ENCODE data around the gene NTM.
A peak's percentile ranks its signal among the peaks of the same experiment; 100 is the strongest.
"Not testable (repeated sequence)": the region's sequence is repeated elsewhere in the genome, so short reads cannot be mapped to it uniquely, and the experiment has no call there.

The NTM gene

DNA sequence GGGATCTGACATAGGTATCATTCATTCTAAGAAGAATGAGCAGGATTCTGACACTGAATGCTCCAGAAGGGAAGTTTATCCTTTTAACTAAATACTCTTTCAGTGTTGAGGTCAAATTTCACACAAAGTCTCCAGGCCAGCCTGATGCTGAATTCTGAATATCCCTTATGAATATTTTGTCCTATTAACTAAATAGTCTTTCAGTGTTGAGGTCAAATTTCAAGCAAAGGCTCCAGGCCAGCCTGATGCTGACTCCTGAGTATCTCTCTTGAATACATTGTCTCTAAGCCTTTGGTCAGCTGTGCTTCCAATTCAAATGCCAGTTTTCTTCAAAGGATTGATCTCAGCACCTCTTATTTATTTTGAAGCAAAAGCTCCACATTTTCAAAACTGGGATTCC, 676.8 kb downstream of the NTM start:
- DNase-seq (ENCODE audit: low read depth) = no peak

DNA sequence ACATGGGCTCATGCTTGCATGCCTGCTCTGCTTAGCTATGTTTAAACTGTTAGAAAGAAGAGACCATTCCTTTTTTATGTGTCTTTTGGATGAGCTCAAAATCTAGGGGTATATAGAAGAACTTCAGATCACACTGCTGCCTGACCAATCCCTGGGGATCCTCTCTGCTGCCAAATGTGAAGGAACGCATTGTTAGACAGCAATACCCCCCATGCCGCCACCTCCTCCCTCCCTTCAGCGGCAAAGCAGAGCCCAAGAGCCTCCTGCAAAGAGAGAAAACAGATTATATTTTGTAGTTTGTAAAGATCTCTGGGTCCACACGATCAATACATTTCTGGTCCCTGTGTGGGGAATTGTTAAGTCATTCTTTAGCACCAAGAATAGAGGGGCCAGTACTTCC, 677.6 kb downstream of the NTM start:
- no peak for DNase-seq (ENCODE audit: low read depth)

DNA sequence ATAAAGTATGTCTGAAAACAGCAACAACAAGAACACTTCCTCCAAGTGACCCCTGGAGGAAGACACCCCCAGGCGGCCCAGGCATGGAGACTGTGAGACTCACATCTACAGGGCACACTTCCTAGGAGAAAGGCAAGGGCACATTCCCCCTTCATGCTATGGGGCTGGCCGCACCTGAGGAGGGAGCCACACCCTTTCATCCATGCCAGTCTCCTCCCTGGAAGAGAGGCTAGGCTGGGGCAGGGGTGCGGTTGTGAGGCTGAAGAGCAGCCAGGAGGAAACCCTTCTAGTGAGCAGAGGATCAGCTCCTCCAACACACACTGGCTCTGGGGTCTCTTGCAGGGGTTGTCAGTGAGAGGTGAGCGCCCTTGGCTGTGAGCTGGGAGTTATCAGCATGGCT, 678.8 kb downstream of the NTM start:
- no peak for DNase-seq (ENCODE audit: low read depth)

DNA sequence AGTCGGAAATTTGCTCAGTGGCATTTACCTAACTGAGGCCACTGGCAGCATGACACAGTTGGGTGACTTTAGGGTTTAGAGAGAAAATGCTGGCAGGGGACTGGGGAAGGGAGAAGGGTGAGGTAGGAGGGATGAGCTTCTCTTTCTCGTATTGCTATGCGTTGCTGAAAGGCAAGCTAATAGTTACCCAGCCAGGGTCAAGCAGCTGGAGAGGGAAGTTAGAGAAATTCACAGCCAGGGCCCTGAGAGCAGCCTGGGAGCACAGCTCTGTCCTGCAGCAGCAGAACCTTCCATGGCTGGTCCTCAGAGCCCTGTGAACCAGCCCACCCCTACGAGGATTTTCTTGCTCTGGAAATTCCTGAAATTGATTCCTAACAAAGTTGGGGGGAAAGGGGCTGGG, 679.6 kb downstream of the NTM start:
- DNase-seq (ENCODE audit: low read depth) = no peak

DNA sequence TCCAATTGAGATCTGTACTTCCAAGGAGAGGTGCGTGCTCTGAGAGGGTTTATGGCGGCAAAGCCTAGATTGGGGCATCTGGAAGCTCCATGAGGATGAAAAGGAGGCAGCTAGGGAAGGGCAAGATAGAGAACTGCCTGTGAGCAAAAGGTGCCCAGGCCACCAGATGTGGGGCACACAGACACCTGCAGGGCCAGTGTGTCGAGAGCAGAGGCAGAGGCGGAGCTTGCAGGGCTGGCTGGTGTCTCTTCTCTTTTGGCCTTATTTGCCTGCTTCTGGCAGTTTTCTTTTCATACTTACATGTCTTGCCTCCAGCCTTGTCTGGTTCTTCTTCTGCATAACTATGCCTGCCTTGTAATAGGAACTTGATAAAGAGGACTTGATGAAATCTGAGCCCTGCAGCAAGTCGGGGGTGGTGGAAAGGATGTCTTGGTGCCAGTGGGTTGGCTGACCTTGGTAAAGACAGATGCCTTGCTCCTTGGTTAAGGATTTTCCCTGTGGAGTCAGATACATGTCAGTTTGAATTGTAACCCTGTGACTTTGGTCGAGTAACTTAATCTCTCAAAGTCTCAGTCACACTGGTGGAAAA, 680.3 kb downstream of the NTM start:
- no peak for DNase-seq (ENCODE audit: low read depth)

DNA sequence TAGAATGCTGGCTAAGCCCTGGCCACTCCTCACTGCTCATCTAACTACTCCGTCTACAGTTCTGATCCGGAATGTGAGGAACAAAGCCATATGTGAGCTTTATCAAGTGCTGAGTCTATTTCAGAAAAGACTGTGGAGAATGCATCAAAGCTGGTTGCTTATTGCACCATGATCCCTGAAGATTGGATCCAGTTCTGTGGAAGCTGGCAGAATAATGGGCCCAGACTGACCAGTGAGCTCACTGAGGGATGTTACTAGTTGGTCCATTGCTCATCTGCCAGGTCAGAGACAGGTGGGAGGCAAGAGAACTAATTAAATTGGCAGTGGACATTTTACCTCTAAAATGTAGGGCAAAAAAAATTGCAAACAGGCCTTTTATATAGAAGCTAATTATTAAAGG, 681.3 kb downstream of the NTM start:
- no peak for DNase-seq (ENCODE audit: low read depth)

DNA sequence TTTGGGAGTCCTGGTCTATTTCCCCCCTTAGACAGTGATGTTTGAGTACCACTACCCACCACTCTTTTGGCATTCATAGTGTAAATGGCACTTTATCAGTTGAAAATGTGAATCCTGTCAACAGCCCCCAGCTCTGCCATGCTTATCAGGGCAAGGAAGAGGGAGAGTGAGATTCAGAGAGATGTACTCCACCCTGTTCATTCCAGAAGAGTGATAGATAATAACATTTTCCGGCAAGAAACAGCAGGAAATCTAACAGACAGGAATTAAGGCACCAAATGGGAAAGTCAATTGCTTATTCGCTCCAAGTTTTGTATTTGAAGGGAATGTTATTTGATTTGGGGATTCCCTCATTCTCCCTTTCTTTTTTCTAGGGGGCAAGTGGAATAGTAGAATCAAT, 681.9 kb downstream of the NTM start:
- no peak for DNase-seq (ENCODE audit: low read depth)

DNA sequence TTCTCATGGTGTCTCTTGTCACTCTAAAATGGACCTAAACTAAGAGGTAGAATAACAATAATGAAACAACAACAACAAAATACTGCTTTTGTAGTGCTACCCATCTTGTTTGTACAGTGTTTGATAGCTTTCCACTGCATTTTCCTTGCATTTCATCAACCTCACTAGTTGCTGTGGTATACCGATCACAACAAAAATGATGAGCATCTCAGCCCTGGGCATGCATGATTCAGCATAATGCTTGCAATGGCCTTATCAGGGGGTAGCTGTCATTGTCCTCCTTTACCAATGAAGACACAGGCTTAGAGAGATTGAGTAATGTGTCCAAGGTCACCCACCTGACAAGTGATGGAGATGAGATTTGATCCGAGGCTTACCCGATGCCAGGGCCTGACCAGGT, 682.5 kb downstream of the NTM start:
- no peak for DNase-seq (ENCODE audit: low read depth)

DNA sequence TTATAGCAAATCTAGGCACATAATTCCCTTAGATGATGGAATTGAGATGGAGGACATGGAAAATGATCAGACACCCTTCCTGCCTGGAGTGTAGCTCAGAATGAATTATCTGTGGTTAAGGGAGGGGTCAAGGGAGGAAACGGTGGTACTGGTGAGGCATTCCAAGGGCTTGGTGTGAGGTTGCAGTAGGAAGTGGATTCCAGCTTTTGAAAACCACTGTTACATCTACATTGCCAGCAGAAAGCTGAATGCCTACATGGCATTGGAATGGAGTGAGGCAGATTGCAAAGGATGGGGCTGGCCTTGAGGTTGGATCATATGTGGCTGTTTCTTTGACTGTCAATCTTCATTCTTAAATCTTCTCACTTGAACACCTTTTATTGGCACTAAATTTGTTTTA, 684.4 kb downstream of the NTM start:
- DNase-seq (ENCODE audit: low read depth) = no peak

DNA sequence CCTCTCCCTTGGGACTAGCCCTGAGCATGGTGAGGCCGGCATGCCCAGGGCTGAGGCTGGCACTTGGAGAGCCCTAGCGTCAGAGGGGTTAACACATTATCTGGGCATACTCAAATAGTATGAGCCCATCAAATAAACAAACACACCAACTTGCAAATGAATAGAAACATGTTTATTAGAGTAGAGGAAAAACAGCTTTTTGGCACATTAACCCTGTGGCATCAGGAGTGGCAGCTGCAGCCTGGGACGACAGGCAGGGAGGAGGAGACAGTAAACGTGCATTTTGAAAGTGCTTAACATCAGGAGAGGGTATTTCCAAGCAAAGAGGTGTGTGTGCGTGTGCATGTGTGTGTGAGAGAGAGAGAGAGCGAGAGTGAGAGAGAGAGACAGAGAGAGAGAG, 684.9 kb downstream of the NTM start:
- DNase-seq (ENCODE audit: low read depth) = no peak

DNA sequence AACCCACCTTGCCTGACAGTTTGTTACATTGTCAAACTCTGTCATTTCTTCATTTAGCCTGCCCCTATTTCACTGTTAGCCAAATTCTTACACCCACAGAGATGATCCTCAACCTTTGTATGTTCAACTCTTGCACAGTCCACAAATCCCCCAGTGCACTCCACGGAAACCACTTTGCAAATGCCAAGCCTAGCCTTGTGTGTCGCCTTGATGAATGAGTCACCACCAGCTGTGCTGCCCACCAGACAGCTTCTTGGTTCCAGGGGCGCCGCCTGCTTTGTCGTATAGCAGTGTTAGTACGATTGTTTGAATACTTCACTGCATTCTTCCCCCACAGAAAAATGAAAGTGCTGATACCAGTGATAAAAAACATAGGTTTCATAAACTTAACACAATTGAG, 686.3 kb downstream of the NTM start:
- DNase-seq (ENCODE audit: low read depth) = no peak

DNA sequence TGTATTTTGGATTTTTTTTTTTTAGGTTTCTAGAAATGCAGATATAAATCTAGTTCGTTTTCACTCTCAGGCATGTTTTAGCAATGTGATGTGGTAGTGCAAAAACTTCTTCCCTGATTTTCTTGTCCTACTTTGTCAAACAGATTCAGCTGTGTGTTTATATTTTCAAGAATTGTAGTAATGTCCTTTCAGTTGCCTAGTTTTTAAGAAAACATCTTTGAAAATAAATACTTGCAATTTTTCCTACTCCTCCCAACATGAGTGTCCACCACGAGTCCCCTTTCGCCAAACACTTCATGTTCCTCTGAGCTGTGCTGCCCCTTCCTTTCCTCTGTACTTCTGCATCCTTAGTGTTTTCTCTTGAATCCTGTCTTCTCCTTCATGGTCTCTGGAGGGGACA, 686.9 kb downstream of the NTM start:
- no peak for DNase-seq (ENCODE audit: low read depth)

DNA sequence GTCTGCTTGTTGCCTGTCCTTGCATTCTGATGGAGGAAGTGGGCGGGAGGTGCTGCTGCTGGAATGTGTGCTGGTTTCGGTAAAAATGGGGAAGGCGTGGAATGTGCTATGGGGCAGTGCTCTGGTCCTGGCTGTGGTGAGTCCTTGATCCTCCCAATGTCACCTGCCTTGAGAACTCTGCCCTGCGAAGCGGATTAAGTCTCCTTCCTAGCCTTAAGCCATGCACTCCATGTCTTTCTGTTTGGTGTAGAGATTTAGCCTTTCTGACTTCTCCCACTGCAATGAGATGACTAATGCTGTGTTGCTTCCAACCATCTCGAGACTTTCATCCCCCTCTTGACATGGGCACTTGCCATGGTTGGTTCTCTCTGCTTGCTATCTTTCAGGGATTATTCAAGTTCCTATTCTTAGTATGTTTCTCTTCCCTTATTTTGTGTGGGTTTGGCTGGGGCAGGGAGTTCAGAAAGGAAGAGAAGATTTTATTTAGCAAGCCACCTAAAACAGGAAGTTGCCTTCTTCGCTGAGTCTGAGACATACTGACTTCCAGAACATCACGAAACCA, 687.9 kb downstream of the NTM start:
- no peak for DNase-seq (ENCODE audit: low read depth)

DNA sequence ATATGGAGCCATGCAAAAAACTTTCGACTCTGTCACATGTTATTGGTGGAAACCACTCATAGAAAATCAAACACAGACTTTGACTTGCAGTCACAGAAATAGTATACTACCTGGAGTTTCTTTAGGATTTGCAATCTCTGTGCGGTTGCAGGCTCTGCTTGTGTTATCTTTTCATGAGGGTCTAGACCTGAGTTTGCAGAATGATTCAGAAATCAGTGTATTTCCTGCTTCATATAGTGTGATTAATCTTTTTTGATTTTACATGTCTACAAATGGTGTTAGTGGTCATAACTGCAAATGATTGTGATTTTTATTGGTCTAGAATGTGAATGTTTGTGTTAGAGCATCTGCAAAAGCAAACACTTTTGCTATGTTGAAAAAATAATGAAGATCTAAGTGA, 690.2 kb downstream of the NTM start:
- DNase-seq (ENCODE audit: low read depth) = no peak

DNA sequence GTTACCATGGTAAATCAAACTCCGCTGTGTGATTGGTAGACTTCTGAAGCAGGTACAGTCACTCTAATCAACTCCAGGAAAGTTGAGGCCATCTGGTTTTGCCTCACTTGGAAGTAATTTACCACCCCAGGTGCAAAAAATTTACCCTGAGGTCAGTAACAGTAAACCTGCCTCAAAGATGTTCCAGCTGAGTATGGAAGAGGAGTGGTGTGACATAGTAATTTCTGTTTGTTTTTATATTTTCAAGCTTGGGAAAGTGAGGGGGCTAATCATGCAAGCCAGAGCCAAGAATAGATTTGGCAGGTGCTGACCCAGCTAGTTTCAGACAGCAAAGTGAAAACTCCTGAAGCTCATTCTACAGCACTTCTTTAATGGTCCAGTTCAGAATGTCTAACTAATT, 691.6 kb downstream of the NTM start:
- DNase-seq (ENCODE audit: low read depth) = no peak

DNA sequence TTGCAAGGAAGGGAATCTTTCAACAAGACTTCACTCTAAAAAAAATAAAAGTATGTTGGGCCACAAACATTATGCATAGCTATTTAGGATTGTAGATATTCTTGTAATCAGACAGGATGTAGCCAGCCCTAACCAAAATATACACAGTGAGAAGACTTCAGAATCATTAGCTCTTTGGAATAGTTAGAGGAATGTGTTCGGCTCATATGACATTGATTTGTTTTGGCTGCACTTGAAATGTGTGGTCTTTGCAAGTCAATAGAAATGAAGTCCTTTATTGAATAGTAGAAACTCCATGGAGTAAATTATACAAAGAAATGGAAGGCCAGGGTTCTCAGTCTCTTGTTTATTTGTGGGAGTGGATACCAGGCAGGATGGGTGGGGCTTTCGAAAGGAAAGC, 692.1 kb downstream of the NTM start:
- DNase-seq (ENCODE audit: low read depth) = no peak

DNA sequence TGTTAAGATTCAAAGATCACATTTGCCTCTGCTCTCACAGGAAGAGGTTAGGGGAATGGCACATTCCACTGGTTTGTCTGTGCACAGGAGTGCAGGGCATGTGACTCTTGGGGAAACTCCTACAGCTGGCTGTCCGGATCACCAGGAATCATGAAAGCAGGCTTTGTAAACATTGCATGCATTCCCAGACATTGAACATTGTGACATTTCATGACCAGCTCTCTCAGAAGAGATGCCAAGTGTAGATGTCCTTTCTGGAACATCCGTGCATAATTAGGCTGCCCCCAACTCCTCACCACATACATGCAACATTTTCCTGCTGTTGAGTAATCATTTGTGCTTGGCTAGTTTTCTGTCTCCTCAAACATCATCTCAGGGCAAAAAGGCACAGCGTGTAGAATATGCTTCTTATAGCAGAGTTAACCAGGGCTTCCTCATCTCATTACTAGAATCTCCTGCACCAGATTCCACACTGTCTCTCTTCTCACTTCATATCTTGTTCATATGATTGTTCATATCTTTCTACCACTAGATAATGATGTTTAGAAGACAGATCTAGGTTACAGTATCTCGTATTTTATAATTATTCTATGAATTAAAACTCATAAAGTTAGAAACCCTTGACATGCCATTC, 694.7 kb downstream of the NTM start:
- DNase-seq (ENCODE audit: low read depth) = peak; percentile 79

DNA sequence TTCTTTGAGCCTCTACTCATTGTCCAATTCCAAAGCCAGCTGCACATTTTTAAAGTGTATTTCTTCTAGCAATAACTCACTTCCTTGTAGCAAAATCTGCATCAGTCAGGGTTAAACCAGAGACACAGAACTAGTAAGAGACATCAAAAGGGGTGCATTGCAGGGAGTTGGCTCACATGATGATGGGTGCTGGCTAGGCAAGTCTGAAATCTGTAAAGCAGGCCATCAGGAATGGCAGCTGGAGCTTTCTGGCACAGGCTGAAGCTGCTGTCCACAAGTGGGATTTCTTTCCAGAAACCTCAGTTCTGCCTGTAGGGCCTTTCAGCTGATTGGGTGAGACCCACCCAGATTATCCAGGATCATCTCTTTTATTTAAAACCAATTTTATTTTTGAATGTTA, 698.1 kb downstream of the NTM start:
- DNase-seq (ENCODE audit: low read depth) = no peak

DNA sequence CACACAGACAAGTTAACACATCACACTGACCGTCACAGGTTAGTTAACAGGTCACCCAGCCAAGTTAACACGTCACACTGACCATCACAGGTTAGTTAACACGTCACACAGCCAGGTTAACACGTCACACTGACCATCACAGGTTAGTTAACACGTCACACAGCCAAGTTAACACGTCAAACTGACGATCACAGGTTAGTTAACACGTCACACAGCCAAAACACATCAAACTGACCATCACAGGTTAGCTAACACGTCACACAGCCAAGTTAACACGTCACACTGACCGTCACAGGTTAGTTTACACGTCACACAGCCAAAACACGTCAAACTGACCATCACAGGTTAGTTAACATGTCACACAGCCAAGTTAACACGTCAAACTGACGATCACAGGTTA, 699.2 kb downstream of the NTM start:
- not testable (repeated sequence) for DNase-seq (ENCODE audit: low read depth)

DNA sequence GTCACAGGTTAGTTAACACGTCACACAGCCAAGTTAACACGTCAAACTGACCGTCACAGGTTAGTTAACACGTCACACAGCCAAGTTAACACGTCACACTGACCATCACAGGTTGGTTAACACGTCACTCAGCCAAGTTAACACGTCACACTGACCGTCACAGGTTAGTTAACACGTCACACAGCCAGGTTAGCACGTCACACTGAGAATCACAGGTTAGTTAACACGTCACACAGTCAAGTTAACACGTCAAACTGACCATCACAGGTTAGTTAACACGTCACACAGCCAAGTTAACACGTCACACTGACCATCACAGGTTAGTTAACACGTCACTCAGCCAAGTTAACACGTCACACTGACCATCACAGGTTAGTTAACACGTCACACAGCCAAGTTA, 700.5 kb downstream of the NTM start:
- not testable (repeated sequence) for DNase-seq (ENCODE audit: low read depth)

DNA sequence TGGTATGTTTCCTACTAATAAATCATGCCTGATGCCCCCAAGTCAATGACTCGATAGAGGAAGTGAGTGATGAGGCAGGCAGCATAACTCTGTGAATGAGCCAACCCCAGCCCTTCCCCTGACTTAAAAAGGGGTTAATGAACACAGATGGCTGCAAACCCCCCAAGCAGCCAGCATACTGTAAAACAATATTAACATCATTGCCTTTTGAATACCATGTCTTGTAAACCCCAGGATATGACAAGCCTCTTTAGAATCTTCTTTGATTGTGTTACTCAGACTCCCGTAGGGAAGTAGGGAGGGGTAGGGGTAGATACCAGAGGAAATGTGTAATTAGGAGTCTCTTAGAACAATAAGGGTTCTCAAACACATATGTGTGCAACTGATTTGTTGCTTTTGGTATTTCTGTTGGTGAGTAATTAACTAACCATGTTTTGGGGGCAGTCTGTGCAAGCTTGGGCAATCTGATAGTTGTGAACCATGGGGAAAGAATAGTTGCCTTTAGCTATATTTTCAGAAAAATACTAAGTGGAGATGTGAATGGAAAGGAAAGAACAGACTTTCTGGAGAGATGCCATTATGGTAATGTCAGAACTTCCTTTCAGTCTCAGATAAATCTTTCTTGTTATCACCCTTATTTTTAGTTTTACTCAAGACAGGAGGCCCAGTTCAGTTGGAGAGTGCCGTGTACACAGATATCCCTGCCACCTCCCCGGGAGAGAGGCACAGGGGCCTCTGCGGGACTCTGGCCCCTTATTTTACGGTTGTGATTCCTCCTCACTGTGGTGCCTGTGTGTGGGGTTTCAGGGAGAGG, 701.8 kb downstream of the NTM start:
- DNase-seq (ENCODE audit: low read depth) = peak; percentile 69

DNA sequence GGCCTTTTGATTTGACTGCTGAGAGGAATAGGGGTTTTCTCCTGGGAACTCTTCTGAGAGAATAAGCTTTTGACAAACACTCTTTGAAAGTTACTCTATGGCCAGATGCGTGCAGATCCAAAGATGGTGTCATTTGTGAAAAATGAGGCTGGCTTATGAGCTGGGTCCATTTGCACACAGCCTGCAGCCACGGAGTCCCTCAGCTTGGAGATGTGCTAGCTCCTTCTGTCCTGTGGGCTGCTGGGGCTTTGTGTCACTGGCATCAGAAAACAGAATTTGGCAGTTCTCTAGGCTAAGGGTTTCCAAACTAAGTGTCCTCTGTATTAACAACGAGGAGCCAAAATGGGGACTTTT, 702.4 kb downstream of the NTM start:
- DNase-seq (ENCODE audit: low read depth) = no peak

DNA sequence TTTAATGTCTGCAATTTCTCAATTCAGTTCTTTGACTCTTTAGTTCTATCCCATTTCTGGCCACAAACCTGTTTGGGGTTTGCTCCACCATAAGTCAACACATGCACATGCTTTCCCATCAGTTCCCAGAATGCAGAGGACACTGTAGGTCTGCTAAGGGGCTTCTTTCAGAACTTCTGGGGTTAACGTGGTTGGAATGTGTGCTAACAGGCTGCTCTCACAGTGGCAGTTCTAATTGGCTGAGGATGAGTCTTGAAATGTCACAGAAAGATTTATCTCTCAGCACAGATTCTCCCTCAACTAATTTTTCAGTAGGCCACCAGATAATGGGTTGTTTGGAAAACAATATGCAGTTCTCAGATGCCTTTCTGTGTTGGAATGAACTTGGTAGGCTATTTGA, 703.4 kb downstream of the NTM start:
- DNase-seq (ENCODE audit: low read depth) = no peak
